Stimulated activated CD4-positive, alpha-beta T cell treated with anti-CD3 and anti-CD28 coated beads, Interleukin-4, amount 100 ng/mL, for 48 hours (primary cell): Measurements from ENCODE around the gene CDT1.
"Not testable (repeated sequence)": the region's sequence is repeated elsewhere in the genome, so short reads cannot be mapped to it uniquely, and the experiment has no call there.

Experiments
- DNase-seq, 2 donors: peaks; one replicate each; pipeline ENCODE4 v3.0.0-alpha.2; 2020; ENCODE audit warnings: low read depth in 2 of 2

The CDT1 gene

DNA sequence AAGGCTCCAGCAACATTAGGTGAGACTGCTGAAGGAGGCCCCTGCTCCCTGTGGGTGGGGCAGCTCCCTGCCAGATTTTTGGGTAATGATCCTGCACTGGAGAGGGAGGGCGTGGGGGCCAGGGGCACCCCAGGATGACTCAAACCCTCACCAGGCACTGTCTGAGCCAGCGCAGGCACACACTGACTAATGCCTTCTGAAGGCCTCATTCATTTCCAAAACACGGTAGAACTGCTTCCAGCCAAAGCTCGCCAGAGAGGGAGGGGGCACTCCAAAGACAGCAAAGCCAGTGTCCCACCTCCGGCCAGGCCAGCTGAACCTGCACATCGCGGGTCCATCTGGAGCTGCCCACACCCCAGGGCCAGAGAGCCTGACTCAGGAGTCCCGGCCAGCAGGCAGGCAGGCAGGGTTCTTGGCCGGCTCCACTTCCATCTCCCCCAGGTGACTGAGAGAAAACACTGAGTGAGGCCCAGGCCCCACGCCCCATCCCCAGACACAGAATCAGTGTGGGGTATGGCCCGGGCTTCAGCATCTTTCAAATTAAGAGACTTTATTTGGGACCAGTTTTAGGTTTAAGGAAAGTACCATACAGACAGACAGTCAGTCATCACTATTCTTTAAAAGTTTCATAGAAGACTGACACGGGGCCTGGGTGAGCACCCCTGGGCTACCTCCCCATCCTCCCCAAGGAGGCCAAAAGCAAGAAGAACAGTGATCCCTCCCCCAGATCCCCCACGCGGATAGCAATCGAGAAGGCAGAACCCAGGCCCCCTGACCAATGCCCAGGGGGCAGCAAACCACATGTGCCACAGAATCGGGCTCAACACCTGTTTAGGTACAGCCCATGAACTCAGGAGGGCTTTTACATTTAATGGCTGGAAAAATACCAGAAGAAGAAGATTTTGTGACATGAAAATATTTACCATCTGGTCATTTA lies 20.9 kb upstream of the CDT1 start:
- peak; percentile 67 to 83 for DNase-seq

DNA sequence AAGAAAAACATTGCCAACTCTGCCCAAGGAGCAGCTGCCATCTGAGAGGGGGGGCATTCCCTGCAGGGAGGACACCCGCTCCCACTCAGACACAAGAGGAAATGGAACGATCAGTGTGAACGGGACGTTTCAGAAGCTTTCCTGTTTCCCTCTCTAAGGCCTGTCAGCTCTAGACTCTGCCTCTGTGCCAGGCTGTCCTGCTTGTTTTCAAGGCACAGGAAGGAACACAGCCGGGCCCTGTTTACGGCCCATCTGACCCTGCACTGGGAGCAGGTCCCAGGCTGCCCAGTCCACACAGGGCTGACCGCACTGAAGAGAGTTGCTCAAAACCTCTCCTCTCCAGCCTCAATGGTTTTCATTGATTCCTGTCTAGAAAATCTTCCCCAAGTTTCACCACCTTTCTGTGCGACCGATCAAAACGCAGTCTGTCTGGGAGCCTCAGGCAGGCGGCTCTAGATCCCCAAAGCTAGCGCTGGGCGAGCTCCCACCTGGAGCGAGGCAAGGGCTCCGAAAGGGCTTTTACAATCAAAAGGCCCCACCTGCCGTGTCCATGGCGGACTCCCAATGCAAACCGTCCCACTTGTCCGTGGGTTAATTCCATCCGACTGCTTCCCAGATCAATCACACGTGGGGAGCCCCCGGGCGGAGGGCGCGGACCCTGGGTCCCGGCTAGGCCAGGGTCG lies 20.1 kb upstream of the CDT1 start:
- no peak for DNase-seq

DNA sequence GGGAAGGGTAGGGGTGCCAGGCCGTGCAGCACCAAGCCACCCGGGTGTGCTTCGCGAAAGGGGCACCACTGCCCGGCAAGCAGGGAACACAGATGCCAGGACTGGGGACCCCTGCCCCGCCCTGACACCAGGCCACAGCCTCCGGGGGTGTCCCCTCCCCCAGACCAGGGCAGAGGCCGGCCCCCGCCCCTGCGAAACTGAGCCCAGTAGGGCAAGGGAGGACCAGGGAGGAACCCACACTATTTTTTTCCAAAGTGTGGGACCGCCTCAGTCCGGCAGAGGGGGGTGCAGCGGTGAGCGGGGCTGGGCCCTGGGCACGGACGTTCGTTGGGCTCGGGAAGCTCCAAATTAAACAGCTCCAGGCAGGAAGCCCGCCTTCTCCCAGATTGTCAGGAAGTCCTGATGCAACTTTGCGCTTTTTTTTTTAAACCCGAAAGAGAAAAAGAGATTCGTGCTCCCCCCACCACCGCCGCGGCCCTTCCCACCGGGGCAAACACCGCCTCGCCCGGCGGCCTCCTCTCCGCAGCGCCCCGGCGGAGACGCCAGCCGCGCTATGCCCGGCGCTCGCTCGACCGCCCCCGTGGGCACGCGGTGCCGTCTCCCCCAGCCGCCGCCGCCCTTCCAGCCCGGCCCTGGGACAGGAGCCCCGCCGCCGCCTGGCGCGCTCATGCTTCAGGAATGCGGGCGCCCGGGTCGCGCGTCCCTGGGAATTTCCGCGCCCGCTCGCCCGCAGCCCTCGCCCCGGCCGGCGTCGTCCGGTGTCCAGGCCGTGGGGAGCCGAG lies 19.3 kb upstream of the CDT1 start:
- no peak for DNase-seq

DNA sequence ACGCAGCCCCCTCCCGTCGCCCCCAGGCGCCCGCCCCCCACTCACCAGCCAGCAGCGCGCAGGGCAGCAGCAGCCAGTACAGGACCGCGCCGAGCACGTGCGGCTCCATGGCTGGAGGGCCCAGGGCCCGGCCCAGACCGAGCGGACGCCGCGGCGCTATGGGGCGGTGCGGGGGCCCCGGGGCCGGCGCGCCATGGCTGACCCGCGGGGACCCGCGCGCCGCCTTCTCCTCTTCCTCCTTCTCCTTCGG lies 18.8 kb upstream of the CDT1 start:
- no peak for DNase-seq

DNA sequence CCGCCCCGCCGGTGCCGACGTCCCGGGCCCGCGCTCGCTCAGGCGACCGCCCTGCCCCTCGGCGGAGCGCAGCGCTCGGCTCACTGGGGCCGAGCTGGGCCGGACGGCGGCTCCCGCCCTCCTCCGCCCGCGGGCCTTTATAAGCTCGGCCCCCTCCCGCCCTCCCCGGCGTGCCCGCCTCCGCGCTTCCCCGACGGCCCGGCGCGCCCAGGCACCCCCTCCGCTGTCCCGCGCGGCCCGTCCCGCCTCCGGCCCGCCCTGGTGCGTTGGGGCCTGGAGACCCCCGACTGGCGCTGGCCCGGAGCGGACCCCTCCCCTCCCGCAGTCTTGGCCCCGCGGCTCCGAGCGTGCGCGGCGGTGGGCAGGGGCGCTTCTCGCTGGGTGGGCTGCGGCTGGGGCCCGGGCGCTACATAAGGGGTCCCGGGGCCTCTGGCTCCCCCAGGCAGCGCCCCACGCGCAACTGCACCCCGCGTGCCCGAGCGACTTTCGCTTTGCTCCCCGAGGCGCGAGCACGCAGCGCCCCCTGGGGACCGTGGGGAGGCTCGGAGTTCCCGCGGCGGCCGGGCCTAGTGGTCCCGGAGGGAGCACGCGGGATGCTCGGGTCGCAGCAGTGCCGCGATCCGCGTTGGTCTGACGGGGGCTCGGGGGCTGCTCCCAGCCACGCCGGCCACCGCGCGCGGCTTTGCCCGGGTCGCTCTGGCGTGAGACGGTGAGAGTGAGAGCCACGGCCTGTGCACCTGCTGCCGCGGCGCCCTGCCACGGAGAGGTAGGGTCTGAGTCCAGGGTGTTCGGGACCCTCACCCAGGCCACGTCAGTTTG lies 18.3 kb upstream of the CDT1 start, which contains the start of gene PIEZO1:
Gene PIEZO1, minus strand, starts transcription at position 115 of the 819 bp plus-strand sequence. CDS start 256 bp downstream, outside the sequence.
- peak; percentile 68 to 73 for DNase-seq

DNA sequence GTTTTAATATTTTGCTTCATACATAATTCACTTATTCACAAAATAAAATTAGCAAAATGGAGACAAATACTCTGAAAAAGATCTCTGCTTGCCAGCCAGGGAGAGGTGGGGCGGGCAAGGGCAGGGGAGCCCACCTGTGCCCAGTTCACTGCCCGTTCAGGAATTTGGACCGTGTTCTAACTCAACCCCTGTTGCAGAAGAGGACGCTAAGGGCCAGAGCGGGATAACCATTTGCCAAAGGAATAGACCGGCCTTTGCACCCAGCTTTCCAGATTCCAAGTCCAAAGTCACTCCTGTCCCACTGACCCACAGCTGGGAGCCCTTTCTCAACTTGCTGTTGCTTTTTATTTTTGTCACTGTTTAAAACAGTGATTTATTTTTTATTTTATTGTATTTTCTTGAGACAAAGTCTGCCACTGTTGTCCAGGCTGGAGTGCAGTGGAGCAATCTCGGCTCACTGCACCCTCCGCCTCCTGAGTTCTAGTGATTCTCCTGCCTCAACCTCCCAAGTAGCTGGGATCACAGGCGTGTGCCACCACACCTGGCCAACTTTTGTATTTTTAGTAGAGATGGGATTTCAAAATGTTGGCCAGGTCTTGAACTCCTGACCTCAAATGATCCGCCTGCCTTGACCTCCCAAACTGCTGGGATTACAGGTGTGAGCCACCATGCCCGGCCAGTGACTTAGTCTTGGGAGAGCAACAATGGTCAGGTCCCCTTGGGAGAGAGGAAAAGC lies 15.8 kb upstream of the CDT1 start:
- DNase-seq: no peak

DNA sequence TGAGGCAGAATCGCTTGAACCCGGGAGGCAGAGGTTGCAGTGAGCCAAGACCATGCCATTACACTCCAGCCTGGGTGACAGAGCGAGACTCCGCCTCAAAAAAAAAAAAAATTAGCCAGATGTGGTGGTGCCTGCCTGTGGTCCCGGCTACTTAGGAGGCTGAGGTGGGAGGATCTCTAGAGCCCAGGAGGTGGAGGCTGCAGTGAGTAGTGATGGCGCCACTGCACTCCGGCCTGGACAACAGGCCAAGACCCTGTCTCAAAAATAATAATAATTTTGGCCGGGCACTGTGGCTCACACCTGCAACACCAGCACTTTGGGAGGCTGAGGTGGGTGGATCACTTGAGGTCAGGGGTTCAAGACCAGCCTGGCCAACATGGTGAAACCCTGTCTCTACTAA lies 14.8 kb upstream of the CDT1 start:
- DNase-seq: not testable (repeated sequence)

DNA sequence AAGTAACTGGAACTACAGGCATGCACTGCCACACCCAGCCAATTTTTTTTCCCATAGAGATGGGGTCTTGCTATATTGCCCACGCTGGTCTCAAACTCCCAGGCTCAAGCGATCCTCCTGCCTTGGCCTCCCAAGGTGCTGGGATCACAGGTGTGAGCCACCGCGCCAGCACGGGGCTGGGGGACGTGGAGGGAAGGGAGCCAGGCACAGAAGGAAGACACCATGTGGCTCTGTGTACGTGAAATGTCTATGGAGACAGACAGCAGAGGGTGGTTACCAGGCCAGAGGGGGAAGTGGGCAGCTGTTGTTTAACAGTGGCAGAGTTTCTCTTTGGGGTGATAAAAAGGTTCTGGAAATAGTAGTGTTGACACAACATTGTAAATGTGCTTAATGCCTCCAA lies 14.0 kb upstream of the CDT1 start:
- no peak for DNase-seq

DNA sequence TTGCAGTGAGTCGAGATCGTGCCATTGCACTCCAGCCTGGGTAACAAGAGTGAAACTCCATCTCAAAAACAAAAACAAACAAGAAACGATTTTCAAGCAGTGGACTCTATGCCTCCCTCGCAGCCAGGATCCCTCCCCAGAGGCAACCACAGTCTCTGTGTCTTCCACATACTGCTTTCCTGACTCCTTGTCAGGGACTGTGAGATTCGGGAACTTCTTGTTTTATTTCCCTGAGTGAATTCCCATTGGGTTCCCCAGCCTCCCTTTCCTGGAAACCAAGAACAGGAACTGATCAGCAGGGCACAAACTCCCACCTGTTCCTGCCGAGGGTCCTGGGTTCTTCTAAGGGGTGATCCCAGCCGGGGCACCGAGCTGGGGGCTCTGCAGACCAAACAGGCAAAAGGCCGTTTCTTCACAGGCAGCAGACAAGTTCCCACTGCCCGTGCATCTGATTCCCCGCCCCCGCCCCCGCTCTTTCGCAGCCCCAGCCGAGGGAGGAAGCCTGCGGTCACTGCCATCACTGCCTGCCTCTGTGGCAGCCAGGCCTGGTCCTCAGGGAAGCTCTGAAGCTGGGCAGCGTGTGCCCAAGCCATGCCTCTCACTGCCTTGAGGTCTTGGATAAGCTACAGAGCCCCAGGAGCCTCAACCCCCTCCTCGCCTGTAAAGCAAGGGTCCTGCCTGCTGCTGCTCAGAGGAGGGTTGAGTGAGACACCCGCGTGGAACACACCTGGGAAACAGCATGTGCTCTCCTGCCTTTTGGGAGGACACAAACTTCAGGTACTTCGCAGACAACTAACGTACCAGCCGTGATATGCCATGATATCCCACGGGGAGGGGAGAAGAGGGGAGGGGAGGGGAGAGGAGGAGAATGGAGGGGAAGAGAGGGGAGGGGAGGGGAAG lies 13.0 kb upstream of the CDT1 start:
- DNase-seq: no peak

DNA sequence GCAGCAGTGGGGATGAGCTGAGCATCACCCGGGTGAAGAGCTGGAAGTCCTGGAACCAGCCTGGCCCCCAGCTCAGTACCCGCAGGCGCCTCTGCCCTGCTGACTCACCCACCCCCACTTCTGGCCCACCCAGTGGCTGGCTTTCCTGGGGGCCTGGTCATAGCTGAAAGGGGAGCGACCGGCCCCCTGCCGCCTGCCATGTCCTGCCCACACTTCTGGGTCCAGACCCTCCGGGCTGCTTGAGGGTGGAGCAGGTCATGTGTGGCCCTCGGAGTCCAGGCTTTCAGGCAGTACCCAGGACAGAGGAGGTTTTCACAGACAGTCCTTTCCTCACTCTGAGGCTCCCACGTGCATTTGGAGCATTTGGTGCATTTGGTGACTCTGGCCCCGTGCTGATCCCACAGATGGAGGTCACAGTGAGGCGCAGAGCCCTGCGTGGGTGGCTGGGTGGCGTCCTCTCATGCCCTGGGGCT lies 11.5 kb upstream of the CDT1 start:
- no peak for DNase-seq

DNA sequence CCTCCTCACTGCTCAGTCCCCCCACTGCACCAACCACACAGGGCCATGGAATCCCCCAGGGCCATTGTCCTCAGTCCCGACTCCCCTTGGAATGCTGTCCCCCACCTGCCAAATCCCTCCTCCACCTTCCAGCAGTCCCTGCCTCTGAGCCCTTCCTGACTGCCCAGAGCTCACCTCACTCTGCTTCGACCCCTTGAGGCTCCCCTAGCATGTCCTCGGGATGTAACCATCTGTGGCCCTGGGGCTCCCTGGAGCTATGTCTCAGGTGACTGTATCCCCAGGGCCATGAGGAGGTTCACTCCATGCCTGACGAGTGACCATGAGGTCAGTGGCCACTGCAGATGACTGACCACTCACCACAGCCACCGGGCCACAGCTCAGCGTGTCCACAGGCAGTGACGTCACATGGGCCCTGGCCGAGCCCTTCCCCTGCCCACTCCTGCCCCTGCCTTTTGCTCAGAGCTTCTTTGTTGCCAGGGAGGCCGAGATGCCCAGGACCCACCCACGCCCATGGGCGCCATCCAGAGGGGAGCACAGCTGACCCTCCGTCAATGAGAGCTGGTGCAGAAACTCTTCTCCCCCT lies 10.8 kb upstream of the CDT1 start:
- no peak for DNase-seq

DNA sequence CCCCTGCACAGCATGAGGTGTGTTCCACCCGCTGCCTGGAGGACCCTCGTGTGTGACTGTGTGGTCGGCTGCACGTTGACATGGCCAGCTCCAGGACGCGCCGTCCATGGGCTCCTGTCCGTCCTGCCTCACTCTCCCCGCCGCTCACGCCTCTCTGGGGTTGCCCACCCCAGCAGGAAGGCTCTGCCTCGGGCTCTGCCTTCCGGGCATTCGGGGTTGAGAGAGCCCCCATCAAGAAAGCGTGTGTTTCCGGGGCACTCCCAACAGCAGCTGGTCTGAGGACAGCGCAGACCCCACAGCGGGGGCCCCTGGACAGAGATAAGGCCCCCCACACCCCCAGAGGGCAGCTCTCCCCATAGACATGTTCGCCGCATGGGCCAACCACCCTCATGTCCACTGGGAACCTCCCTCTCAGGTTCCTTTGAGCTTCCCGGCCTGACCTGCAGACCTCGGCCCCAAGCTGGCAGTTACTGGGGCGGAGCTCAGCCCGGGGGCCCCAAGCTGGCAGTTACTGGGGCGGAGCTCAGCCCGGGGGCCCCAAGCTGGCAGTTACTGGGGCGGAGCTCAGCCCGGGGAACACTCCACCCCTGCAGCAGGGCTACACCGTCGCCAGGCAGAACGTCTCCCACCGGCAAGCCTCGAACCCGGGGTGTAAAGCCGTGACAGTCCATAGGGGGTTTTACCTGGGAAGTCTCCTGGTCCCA lies 10.2 kb upstream of the CDT1 start:
- DNase-seq: no peak

DNA sequence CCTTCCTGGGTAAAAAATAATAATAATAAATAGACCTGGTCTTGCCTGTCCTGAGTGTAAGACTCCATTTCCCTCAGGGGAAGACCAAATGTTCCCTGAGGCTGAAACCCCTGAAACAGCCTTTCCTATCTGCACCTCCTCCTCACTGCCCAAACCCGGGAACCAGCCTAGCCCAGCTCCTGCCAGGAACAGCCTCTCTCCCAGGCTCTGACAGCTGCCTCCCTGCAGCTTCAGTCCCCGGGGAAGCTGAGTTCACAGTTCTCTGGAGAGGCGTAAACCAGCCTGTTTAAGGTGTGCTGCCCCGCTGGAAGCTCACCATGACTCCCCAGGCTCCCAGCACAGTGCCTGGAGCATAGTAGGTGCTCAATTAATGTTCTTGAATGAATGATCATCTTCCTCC lies 7.3 kb upstream of the CDT1 start:
- no peak for DNase-seq

DNA sequence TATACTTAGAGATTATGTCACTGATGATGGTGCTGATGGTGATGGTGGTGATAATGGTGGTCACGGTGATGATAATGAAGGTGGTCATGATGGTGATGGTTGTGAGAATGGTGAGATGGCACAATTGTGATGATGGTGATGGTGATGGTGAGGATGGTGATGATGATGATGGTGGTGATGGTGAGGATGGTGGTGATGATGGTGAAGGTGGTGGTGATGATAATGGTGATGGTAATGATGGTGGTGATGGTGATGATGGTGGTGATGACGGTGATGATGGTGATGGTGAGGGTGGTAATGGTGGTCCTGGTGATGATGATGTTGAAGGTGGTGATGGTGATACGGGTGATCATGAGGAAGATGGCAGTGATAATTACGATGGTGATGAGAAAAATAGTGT lies 5.5 kb upstream of the CDT1 start:
- DNase-seq: no peak

DNA sequence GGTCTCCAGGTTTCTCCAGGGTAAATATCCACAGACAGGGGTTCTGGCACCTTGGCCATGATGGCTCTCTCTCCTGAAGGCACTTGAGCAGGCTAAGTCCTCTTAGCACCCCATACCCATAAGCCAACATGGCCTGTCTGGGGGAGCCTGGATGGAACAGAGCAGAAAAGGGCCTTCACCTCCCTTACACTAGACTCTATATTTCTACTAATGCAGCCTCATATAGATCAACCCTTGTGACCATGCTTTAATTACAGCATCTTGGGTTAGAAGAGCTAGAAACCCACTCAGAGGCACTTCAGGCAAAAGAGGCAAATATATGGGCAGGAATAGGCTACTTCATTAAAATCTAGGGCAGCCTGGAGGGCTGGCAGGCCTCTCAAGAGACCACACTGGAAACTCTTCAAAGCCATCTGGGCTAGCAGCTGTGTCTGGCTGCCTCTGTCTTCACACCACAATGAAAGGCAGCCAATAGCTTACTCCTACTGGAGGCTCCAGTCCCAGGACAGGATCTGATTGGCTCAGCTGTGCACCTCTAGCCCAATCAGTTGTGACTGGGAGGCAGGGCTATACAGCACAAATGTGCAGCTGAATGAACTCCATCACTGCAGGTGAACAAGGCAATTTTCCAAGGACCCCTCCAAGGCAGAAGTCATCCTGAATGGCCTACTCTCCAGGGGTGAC lies 4.7 kb upstream of the CDT1 start:
- DNase-seq: no peak

DNA sequence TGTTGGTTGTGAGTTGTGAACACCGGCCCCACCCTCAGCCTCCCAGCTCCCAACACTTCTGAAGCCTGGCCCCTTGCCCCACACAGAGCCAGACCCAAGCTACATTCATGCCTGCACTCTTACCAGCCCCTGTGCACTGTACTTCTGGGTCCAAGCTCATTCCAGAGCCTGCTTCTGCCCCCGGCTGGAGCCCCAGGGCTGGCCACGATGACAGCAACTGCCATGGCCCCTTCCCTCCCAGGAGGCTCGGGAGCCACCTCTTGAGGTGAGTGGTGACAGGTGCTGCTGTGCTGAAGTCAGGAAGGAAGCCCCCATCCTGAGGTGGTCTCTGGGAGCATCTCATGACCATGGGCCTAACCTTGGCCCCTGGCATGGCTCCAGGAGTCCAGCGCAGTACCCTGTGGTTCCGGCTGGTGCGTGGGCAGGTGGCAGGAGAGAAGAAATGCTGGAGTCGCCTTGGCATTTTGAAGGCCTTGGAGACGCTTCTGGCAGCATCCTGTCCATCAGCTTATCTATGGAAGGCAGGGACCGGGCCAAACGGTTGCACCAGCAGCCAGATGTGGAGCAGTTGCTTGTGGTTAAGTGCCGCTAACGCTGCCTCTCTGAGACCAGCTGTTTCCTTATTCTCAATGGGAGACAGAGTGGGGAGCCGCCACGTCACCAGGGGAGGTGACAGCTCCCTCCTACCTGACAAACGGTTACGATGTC lies 3.9 kb upstream of the CDT1 start:
- DNase-seq: no peak

DNA sequence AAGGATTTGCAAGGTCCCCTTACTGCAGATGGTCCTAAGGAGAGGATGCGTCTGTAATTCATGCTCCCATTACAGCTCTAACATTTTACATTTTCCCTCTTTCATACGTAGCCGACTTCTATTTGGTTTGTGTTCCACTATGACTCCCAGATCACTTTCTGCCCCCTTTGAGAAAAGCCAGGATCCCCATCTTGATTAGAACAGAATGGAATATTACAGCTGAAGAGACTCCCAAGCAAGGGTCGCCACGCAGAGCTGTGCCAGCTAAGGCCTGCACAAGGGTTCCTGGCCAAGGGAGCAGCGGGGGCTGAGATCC lies 3.4 kb upstream of the CDT1 start:
- DNase-seq: no peak

DNA sequence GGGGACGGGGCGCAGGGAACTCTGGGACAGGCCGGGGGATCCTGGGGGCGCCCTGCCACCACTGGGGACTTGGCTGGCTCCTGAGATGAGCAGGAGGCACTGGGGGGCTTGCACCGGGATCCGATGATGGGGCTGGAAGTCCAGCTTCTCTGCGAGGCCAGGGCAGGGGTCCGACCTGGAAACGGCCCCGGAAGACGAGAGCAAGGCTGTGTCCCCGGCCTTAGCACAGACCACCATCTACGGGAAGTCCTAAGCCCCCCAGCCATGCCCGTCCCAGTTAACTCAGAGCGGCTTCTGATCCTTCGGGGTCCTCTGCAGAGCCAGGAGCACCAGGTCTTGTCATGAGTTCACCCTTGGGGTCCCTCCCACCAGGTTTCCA lies 573 bp downstream of the CDT1 start:
- DNase-seq: no peak
